ENCODE results near the gene CORIN.
"Not testable (repeated sequence)": the region's sequence is repeated elsewhere in the genome, so short reads cannot be mapped to it uniquely, and the experiment has no call there.

The CORIN gene

GRCh38 chr4:47831026-47831679, 6.7 kb downstream of the CORIN start:
- no peak for DNase-seq

GRCh38 chr4:47830265-47831025, 7.4 kb downstream of the CORIN start:
- no peak for DNase-seq

DNA sequence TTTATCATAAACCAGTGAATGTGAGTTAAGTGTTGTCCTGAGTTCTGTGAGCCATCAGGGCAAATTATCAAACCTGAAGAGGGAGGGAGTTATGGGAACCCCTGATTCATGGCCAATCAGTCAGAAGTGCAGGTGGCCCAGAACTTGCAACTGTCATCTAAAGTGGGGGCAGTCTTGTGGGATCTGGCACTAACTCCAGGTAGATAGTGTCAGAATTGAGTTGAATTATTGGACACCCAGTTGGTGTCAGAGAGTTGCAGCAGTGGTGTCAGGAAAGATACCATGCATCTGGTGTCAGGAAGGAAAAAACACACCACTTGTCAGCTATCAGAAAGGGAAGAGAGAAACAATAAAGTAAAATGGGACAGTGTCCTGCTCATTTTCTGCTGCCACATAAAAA, 8.4 kb downstream of the CORIN start:
- no peak for DNase-seq

DNA sequence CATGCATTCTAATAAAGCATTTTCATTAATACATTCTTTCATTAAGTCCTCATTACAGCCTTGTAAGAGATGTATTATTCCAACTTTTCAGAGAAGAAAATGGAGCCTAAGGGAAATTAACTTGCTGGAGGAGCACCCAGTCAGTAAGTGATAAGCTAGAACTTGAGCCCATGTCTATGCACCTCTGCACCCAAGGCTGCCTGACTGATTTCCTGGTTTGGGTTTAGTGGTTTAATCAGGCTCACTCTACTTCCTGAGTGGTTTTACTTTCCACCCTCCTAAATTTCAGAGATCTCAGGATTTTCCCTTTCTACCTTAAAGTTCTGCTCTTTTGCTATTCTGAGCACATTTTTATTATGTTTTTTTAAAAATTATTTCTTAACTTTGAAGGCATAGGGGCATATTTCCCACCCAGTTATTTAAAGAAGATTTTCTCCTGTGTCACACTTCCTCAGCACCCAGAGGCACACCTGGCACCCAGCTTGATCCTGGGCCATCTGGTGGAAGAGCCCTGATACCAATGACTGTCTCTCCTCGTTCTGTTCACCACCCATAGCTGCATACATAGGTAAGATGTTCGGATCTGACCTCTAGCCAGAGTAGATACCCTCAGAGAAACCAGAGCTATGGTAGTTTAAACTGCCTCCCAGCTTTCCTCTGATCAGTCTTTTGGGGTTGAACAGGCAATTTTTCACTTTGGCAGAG, 10.4 kb downstream of the CORIN start:
- no peak for DNase-seq

DNA sequence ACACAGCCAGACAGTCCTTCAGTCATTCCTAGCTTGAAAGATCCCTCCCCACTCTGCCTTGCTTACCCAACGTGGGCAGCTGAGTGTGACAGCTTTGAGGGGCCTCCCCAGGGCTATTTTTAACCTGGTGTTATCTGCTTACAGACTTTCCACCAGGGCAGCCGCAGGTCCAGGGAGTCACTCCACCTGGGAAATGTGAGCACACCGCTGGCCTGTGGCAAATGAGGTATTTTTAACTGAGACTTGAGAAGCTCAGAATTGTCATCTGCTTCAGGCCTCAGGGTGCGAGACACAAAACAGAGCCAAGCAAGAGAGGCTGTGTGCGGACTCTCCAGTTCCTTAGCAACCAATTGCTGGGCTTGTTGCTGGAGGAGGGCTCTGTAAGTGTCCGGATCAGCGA, 13.0 kb downstream of the CORIN start:
- no peak for DNase-seq

DNA sequence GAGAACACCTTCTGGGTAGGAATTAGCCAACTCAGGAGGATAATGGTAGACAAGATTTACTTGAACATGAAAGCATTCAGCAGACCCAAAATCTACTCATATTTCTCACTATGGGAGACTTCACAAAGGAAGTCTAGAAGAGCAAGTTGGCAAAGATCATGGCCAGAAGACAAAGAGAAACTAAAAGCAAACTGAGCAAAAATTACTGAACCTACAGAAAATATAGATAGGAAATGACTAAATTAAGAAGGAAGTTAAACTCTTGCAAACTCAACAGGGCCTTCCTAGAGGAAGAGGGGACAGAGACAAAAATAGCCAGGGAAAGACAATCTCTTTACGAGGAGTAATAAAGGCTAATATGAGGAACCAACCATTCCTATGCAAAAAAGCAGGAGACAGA, 18.7 kb downstream of the CORIN start:
- DNase-seq = no peak

- DNase-seq = no peak
Observed at GRCh38 chr4:47817275-47817674, 20.6 kb downstream of the CORIN start.

- DNase-seq = no peak
Observed at GRCh38 chr4:47816748-47817147, 21.1 kb downstream of the CORIN start.

GRCh38 chr4:47814618-47815295, 23.1 kb downstream of the CORIN start:
- no peak for DNase-seq

GRCh38 chr4:47809654-47810203, 28.1 kb downstream of the CORIN start:
- DNase-seq = no peak

GRCh38 chr4:47804598-47804997, 33.3 kb downstream of the CORIN start:
- DNase-seq = no peak

DNA sequence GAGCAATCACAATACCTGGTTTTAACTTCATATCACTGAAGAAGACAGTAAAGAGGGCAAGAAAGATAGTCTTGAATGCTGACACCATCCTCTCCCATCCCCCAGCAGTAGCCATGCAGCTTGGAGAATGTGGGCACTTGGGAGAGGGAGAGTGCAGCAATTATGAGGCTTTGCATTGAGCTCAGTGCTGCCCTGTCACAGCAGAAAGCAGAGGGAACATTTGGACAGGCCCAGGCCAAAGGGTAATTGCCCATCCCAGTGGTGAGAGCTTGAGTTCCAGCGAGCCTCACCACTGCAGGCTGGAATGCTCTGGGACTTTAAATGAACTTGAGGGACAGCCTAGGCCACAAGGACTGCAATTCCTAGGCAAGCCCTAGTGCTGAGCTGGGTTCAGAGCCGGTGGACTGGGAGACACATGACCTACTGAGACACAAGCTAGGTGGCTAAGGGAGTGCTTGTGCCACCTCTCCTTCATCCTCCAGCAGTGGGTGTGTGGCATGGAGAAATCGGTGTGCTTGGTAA, 36.3 kb downstream of the CORIN start:
- no peak for DNase-seq

GRCh38 chr4:47798165-47798564, 39.7 kb downstream of the CORIN start:
- no peak for DNase-seq

DNA sequence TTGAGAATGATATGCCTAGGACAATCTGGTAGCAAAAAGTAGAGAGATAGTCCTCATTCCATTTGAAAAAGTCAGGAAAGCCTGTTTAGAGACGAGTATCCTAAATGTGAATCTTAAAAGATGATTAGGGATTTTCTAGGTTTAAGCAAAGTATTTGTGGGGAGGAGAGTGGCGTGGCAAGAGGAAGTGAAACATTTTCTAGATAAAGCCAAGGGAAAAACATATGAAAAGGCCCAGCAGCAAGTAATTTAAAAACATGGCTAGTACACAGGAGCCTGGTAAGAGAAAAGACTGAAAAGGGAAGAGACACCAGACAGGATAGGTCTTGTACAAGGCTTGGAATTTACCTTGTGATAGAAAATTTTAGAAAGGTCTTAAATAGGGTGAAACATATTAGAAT, 45.9 kb downstream of the CORIN start:
- DNase-seq = no peak

- no peak for DNase-seq
Observed at GRCh38 chr4:47790105-47790504, 47.8 kb downstream of the CORIN start.

DNA sequence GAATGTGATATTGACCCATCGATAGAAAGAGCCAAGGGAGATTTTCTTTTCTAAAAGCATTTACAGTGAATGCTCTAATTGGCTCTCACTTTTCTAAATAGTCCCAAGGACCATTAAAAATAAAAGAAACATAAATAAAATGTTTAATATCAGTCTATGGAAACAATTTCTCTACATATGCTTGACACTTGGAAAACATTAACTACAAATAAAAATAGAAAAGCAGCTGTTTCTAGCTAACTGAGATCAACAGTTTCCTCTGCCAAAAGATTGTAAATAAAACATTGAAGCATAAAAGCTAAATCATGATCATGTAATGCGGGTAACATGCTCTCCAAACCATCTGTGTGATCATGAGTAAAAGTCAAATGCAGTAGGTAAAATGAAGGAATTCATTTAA, 49.7 kb downstream of the CORIN start:
- no peak for DNase-seq

GRCh38 chr4:47786958-47787370, 50.9 kb downstream of the CORIN start:
- no peak for DNase-seq

DNA sequence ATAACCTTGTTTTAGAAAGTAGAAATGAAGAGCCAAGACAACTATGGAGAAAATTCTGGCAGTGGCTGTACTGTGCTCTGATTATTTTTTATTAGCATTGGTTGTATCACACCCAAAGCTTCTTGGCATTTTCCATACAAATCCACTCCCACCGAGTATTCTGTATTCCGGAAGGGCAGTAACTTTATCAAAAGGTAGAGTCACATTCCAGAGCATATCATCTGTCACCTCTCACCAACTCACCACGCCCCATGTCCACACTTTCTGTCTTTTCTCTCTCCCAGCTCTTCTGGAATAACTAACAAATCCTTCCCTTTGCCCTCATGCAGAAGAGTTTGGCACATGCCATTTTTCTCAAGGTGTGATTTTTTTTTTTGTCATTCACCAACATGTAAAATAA, 52.7 kb downstream of the CORIN start:
- no peak for DNase-seq

DNA sequence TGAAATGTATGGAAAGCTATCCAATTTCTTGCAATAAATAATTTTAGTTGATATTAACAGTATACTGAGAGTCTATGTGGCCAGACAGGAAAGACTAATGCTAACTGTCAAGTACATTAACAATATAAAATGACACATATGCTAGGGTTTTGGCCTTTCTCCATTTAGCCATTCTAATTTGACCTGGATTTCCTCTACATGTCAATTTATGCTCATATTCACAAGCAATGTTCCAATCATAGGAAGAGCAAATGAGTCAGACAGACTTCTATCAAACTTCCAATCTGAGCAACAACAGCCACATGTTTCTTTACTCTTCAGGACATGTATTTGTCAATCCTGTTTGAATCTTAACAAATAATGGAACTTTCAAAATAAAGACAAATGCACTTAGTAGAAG, 53.6 kb downstream of the CORIN start:
- DNase-seq = no peak

DNA sequence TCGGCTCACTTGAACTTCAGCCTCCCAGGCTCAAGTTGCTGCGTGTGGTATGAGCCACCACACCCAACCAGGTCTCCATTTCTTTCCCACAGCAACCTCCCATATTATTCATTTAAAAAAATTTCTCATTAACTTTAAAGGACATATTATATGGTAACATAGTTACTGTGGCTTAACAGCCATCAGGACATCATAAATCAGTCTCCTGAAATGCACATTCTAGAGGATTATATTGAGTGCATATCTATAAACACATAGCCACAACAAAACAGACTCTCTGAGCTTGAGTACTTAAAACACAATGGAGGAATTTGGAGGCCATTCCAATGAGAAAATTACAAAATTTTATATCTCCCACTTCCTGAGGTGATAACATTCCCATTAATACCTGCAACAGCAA, 61.5 kb downstream of the CORIN start:
- no peak for DNase-seq

- no peak for DNase-seq
Observed at GRCh38 chr4:47774079-47774478, 63.8 kb downstream of the CORIN start.

GRCh38 chr4:47771020-47771419, 66.8 kb downstream of the CORIN start:
- DNase-seq = no peak

GRCh38 chr4:47767956-47768355, 69.9 kb downstream of the CORIN start:
- not testable (repeated sequence) for DNase-seq

Measured in hematopoietic multipotent progenitor cell treated with erythropoietin and hydrocortisone succinate and interleukin-3 and kit ligand, for 8 days (in vitro differentiated cells).